HepG2 (cell line): ENCODE measurements around the gene SUOX. TPM values are rescaled to one million over a fixed set of nuclear protein-coding genes. Genes with fewer than 3 reads are reported as not detected.

Experiments used
- CC2D1A ChIP-seq: sonication (generic); formaldehyde crosslinking; IDR thresholded peaks from 2 replicates; pipeline ENCODE4 v1.8.1; 2023; ENCODE audit warnings: mild to moderate bottlenecking, missing genetic modification reagents
- CSRNP1 ChIP-seq: sonication (generic); formaldehyde crosslinking; IDR thresholded peaks from 2 replicates; pipeline ENCODE4 v1.8.1; 2023; ENCODE audit warnings: mild to moderate bottlenecking, missing genetic modification reagents
- DR1 ChIP-seq: sonication (generic); formaldehyde crosslinking; IDR thresholded peaks from 2 replicates; pipeline ENCODE4 v1.8.0; 2021; ENCODE audit warnings: mild to moderate bottlenecking, missing genetic modification reagents, inconsistent platforms
- HNRNPUL1 ChIP-seq: fragments of 200-400 bp; formaldehyde crosslinking; IDR thresholded peaks from 2 replicates; pipeline ENCODE4 v1.6.1; 2017; ENCODE audit warnings: low read depth, mild to moderate bottlenecking, low read length, moderate library complexity
- SP4 ChIP-seq: sonication (generic); formaldehyde crosslinking; IDR thresholded peaks from 2 replicates; pipeline ENCODE4 v1.8.1; 2023; ENCODE audit warnings: mild to moderate bottlenecking, missing genetic modification reagents
- TFE3 ChIP-seq: IDR thresholded peaks from 2 replicates; pipeline ENCODE4 v1.6.1; 2016
- TMF1 ChIP-seq: sonication (generic); formaldehyde crosslinking; IDR thresholded peaks from 2 replicates; pipeline ENCODE4 v1.8.1; 2022; ENCODE audit warnings: low read depth, missing genetic modification reagents
- TRIM22 ChIP-seq: fragments of 450-650 bp; IDR thresholded peaks from 2 replicates; pipeline ENCODE4 v1.6.1; 2017
- ZBTB21 ChIP-seq: sonication (generic); formaldehyde crosslinking; IDR thresholded peaks from 2 replicates; pipeline ENCODE4 v1.4.0; 2020; ENCODE audit warnings: missing genetic modification reagents
- ZKSCAN5 ChIP-seq: sonication (generic); formaldehyde crosslinking; IDR thresholded peaks from 2 replicates; pipeline ENCODE4 v1.5.1; 2020; ENCODE audit warnings: mild to moderate bottlenecking, missing genetic modification reagents
- ZNF24 ChIP-seq: fragments of 450-650 bp; IDR thresholded peaks from 2 replicates; pipeline ENCODE4 v1.6.1; 2017; ENCODE audit warnings: antibody characterized with exemption, mild to moderate bottlenecking
- ZNF619 ChIP-seq: sonication (generic); formaldehyde crosslinking; IDR thresholded peaks from 2 replicates; pipeline ENCODE4 v1.4.0; 2020; ENCODE audit warnings: mild to moderate bottlenecking, missing genetic modification reagents
- ZNF749 ChIP-seq: sonication (generic); formaldehyde crosslinking; IDR thresholded peaks from 2 replicates; pipeline ENCODE4 v1.8.0; 2022; ENCODE audit warnings: mild to moderate bottlenecking, missing genetic modification reagents, moderate library complexity, borderline replicate concordance
- ZNF781 ChIP-seq: sonication (generic); formaldehyde crosslinking; IDR thresholded peaks from 2 replicates; pipeline ENCODE4 v1.5.1; 2020; ENCODE audit warnings: borderline replicate concordance, mild to moderate bottlenecking, missing genetic modification reagents; ENCODE audit errors: not compliant biosample characterization
- polyA plus RNA-seq, 8 experiments: library from polyadenylated mRNA; depleted of rRNA in 3 of 8; stranded (reverse) in 7 of 8; unstranded in 1 of 8; fragments of >200 nt; fragmentation: Illumina TruSeq in 4 of 8; extraction: Trizol in 4 of 8; gene quantifications; 2 replicates each; pipeline versions ENCODE4 v1.2.1 to v1.2.3, GENCODE V29; 2011 to 2016; ENCODE audit warnings: low read depth in 4 of 8, missing spikeins in 1 of 8, mixed read lengths in 1 of 8; ENCODE audit not compliant: insufficient read depth in 1 of 8
- total RNA-seq, 5 experiments: library from RNA; depleted of rRNA; stranded (reverse); fragments of >200 nt; fragmentation: Illumina TruSeq; extraction: Trizol; gene quantifications; 2 replicates each; pipeline ENCODE4 v1.2.3, GENCODE V29; 2016; ENCODE audit warnings: low read depth in 1 of 5
- TF ChIP-seq, protein P1 (sequence below): sonication (generic); formaldehyde crosslinking; IDR thresholded peaks from 2 replicates; pipeline ENCODE4 v1.8.1; 2023; ENCODE audit warnings: missing genetic modification reagents, inconsistent platforms, borderline replicate concordance
- TF ChIP-seq, protein P2 (sequence below): sonication (generic); formaldehyde crosslinking; IDR thresholded peaks from 2 replicates; pipeline ENCODE4 v1.9.0; 2021; ENCODE audit warnings: missing genetic modification reagents, borderline replicate concordance

SUOX gene
- total and polyA plus RNA-seq, 2 of the 13 experiments (the other 11 are each of a cell fraction or from before 2014, with no cell fraction given) = 23.9 to 25.9 TPM

DNA sequence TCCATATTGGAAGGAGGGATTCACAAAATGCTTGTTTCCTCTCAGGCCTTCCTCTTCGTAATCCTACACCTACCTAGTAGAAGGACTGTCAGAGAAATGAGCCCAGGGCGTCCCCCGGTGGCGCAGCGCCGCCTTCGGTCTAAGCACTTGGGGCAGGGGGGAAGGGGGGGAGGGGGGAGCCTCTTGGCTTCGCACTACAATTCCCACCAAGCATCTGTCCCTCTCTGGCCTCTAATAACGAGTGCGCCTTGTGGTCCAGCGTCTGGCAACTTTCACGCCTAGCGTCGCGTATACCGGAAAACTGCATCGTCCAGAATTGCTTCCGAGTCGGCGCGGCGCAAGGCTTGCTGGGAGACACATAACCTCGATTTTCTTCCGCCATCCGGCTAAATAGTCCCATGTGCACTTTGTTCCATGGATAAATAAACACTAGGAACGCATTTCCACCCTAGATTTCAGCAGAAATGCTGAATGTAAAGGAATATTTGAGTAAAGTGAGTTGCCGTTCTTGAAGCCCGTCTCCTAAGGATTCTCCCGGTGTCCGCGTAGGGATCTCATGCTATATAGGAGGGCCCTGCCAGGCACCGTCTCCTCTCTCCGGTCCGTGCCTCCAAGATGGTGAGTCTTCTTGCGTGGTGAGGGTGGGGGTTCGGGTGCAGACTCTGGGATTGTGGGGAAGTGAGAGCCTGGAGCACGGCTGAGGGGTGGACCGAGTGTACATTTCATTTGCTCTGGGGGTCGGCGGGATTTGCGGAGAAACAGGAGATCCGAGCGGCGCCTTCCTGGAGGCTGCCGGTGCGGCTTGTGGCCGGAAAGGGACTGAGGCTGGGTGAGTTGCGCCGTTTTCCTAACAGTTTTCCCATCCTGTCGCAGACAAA, 44.7 kb downstream of the SUOX start, which contains the start of gene RPS26 (continued):
- TF ChIP-seq TFE3 (CRISPR knock-in tag) = peak; percentile 69
- peak; percentile 50 for TF ChIP-seq ZBTB21
- TF ChIP-seq ZNF619 (CRISPR knock-in tag) = 0 out of 2 replicates have a peak, but pooled peaks have one; percentile 40
- TF ChIP-seq, protein P1, sequence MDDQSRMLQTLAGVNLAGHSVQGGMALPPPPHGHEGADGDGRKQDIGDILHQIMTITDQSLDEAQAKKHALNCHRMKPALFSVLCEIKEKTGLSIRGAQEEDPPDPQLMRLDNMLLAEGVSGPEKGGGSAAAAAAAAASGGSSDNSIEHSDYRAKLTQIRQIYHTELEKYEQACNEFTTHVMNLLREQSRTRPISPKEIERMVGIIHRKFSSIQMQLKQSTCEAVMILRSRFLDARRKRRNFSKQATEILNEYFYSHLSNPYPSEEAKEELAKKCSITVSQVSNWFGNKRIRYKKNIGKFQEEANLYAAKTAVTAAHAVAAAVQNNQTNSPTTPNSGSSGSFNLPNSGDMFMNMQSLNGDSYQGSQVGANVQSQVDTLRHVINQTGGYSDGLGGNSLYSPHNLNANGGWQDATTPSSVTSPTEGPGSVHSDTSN (CRISPR knock-in tag) = peak; percentile 78; the same call in 1 of the 2 replicates
- TF ChIP-seq TRIM22 = no peak
- no peak for TF ChIP-seq CSRNP1
- TF ChIP-seq ZNF24 = peak; percentile 54; the same call in 1 of the 2 replicates
- TF ChIP-seq HNRNPUL1 = no peak
- TF ChIP-seq, protein P2, sequence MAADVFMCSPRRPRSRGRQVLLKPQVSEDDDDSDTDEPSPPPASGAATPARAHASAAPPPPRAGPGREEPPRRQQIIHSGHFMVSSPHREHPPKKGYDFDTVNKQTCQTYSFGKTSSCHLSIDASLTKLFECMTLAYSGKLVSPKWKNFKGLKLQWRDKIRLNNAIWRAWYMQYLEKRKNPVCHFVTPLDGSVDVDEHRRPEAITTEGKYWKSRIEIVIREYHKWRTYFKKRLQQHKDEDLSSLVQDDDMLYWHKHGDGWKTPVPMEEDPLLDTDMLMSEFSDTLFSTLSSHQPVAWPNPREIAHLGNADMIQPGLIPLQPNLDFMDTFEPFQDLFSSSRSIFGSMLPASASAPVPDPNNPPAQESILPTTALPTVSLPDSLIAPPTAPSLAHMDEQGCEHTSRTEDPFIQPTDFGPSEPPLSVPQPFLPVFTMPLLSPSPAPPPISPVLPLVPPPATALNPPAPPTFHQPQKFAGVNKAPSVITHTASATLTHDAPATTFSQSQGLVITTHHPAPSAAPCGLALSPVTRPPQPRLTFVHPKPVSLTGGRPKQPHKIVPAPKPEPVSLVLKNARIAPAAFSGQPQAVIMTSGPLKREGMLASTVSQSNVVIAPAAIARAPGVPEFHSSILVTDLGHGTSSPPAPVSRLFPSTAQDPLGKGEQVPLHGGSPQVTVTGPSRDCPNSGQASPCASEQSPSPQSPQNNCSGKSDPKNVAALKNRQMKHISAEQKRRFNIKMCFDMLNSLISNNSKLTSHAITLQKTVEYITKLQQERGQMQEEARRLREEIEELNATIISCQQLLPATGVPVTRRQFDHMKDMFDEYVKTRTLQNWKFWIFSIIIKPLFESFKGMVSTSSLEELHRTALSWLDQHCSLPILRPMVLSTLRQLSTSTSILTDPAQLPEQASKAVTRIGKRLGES (CRISPR knock-in tag) = peak; percentile 90; the same call in 1 of the 2 replicates
- TF ChIP-seq ZKSCAN5 (CRISPR knock-in tag) = no peak
- TF ChIP-seq SP4 = peak; percentile 60; the same call in 1 of the 2 replicates
- TF ChIP-seq TMF1 = no peak
- peak; percentile 94 for TF ChIP-seq DR1 (CRISPR knock-in tag)
- 0 out of 2 replicates have a peak, but pooled peaks have one; percentile 40 for TF ChIP-seq ZNF749 (CRISPR knock-in tag)
- peak; percentile 47 for TF ChIP-seq ZNF781 (CRISPR knock-in tag)
- TF ChIP-seq CC2D1A (CRISPR knock-in tag) = no peak
